ENCODE results near the gene NDE1. TPM values are rescaled to one million over a fixed set of nuclear protein-coding genes. Genes with fewer than 3 reads are reported as not detected.

NDE1 gene
- total RNA-seq, 2 donors from 2014 or later, result 26.5 to 37.0 TPM

DNA sequence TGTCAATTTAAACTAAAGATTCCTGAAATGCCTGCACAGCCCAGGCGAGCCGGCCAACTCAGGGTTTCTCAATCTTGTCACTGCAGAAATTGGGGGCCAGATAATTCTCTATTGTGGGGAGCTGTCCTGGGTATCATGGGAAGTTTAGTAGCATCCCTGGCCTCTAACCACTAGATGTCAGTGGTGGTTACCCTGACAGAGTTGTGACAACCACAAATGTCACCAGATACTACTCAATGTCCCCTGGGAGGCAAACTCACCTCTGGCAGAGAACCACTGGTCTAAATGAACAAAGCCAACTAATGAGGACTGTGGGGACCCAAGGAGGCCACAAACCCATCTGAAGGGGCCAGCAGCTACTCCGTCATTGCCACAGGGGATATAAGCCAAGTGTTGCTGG, 115.8 kb downstream of the NDE1 start:
- Histone ChIP-seq H3K27me3 (replicated peaks; ENCODE audit: insufficient read depth) (no peaks in the 10 kb centered on the region), H3K36me3 (peaks cover 65% of the 10 kb centered on the region), H3K4me3 (no peak overlapping the region), H3K4me1 (ENCODE audit: control insufficient read depth in 1 of 2, low read depth in 2 of 2) (peaks cover 9 to 53% of the 10 kb centered on the region in 2 donors), H3K27ac (peak overlapping the region; percentile 47 to 67), H3K9me3 (no peaks in the 10 kb centered on the region)
- TF ChIP-seq, protein P1, sequence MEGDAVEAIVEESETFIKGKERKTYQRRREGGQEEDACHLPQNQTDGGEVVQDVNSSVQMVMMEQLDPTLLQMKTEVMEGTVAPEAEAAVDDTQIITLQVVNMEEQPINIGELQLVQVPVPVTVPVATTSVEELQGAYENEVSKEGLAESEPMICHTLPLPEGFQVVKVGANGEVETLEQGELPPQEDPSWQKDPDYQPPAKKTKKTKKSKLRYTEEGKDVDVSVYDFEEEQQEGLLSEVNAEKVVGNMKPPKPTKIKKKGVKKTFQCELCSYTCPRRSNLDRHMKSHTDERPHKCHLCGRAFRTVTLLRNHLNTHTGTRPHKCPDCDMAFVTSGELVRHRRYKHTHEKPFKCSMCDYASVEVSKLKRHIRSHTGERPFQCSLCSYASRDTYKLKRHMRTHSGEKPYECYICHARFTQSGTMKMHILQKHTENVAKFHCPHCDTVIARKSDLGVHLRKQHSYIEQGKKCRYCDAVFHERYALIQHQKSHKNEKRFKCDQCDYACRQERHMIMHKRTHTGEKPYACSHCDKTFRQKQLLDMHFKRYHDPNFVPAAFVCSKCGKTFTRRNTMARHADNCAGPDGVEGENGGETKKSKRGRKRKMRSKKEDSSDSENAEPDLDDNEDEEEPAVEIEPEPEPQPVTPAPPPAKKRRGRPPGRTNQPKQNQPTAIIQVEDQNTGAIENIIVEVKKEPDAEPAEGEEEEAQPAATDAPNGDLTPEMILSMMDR (IDR thresholded peaks at IDR 0.05), result peak; percentile 48
- ATAC-seq (ENCODE audit: insufficient number of reproducible peaks, low FRiP score, low read depth) (no peak), DNase-seq (ENCODE audit: low spot score) (no peak)

DNA sequence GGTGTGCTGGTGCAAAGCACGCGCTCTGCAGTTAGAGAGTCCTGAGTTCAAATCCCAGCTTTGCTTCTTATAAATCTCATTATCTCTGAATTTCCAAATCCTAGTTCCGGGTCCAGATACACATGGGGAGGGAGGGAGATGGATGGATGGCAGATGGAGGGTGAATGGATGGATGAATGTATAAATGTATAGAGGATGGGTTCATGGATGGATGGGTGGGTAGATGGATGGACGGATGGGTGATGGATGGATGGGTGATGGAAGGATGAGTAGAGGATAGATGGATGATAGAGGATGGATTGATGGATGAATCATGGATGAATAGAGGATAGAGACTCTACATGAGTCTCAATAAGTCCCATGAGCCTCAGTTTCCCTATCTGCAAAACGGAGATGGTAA, 116.9 kb downstream of the NDE1 start:
- no peak for ATAC-seq (ENCODE audit: insufficient number of reproducible peaks, low FRiP score, low read depth)
- Histone ChIP-seq H3K4me3 (no peak overlapping the region), H3K9me3 (no peaks in the 10 kb centered on the region), H3K27ac (peak overlapping the region; percentile 47 to 67), H3K27me3 (replicated peaks; ENCODE audit: insufficient read depth) (no peaks in the 10 kb centered on the region), H3K4me1 (ENCODE audit: control insufficient read depth in 1 of 2, low read depth in 2 of 2) (peaks cover 14 to 63% of the 10 kb centered on the region in 2 donors), H3K36me3 (peaks cover 64% of the 10 kb centered on the region)
- DNase-seq (ENCODE audit: low spot score), result no peak
- TF ChIP-seq, protein P1 (IDR thresholded peaks at IDR 0.05), result no peak

- Histone ChIP-seq H3K36me3 (peaks cover 60% of the 10 kb centered on the region), H3K9me3 (no peaks in the 10 kb centered on the region), H3K4me3 (no peak overlapping the region), H3K27me3 (replicated peaks; ENCODE audit: insufficient read depth) (no peaks in the 10 kb centered on the region), H3K27ac (peak overlapping the region; percentile 73 to 76), H3K4me1 (ENCODE audit: control insufficient read depth in 1 of 2, low read depth in 2 of 2) (peaks cover 19 to 74% of the 10 kb centered on the region in 2 donors)
- TF ChIP-seq, protein P1 (IDR thresholded peaks at IDR 0.05), result no peak
- no peak for ATAC-seq (ENCODE audit: insufficient number of reproducible peaks, low FRiP score, low read depth)
- no peak for DNase-seq (ENCODE audit: low spot score)
These were observed 118.2 kb downstream of the NDE1 start for GRCh38 chr16:15768201-15768600.

GRCh38 chr16:15769239-15769638, 119.2 kb downstream of the NDE1 start:
- no peaks in the 10 kb centered on the region for H3K9me3 ChIP-seq
- peaks cover 20 to 77% of the 10 kb centered on the region in 2 donors for H3K4me1 ChIP-seq (ENCODE audit: control insufficient read depth in 1 of 2, low read depth in 2 of 2)
- no peak overlapping the region for H3K4me3 ChIP-seq
- ATAC-seq (ENCODE audit: insufficient number of reproducible peaks, low FRiP score, low read depth) (no peak), DNase-seq (ENCODE audit: low spot score) (no peak)
- TF ChIP-seq, protein P1 (IDR thresholded peaks at IDR 0.05), result no peak
- H3K27me3 ChIP-seq (replicated peaks; ENCODE audit: insufficient read depth), result no peaks in the 10 kb centered on the region
- peaks cover 54% of the 10 kb centered on the region for H3K36me3 ChIP-seq
- peak overlapping the region; percentile 73 to 76 for H3K27ac ChIP-seq

DNA sequence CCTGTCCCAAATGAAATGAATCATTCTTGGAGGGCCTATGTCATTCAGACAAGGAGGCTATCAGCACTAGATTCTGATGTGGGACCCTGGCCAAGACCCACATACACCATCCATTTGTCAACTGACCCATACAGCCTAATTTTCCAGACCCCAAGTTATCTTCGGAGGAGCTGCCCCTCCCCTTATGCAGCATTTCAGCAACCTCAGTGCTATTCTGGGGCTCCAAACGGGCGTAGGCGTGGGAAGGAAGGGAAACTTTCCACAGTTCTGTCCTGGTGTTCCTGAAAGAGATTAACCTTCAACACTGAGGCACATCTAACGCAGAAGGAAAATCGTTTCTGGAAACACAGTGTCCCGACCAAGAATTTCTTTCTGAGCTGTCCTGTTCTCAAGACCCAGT, 120.1 kb downstream of the NDE1 start:
- ATAC-seq (ENCODE audit: insufficient number of reproducible peaks, low FRiP score, low read depth), result peak; percentile 24
- H3K36me3 ChIP-seq, result peaks cover 52% of the 10 kb centered on the region
- H3K4me1 ChIP-seq (ENCODE audit: control insufficient read depth in 1 of 2, low read depth in 2 of 2), result peaks cover 25 to 85% of the 10 kb centered on the region in 2 donors
- no peak for DNase-seq (ENCODE audit: low spot score)
- TF ChIP-seq, protein P1 (IDR thresholded peaks at IDR 0.05), result no peak
- H3K9me3 ChIP-seq, result no peaks in the 10 kb centered on the region
- no peaks in the 10 kb centered on the region for H3K27me3 ChIP-seq (replicated peaks; ENCODE audit: insufficient read depth)
- H3K27ac ChIP-seq, result peak overlapping the region; percentile 73 to 76
- no peak overlapping the region for H3K4me3 ChIP-seq
